Activated CD4-positive, alpha-beta T cell treated with anti-CD3 and anti-CD28 coated beads for 36 hours (primary cell): ENCODE measurements around the gene DPPA4. TPM values are rescaled to one million over a fixed set of nuclear protein-coding genes. Genes with fewer than 3 reads are reported as not detected.
"Not testable (repeated sequence)": the region's sequence is repeated elsewhere in the genome, so short reads cannot be mapped to it uniquely, and the experiment has no call there.

Experiments
- ATAC-seq: fragments of 200-7000 bp; cut with Tn5 transposase; one replicate; pipeline ENCODE4 v1.10.0; 2021; ENCODE audit warnings: mild to moderate bottlenecking, moderate library complexity
- CTCF ChIA-PET: fragments of 350-600 bp; sonication (Branson Sonifier 250); formaldehyde crosslinking; loops from one replicate; lab custom pipeline; 2021; ENCODE audit warnings: antibody characterized with exemption; lab: Charles Lee
- POLR2A ChIA-PET: fragments of 350-600 bp; sonication (Branson Sonifier 250); formaldehyde crosslinking; loops from one replicate; lab custom pipeline; 2021; ENCODE audit warnings: antibody characterized with exemption, inconsistent platforms; lab: Charles Lee
- DNase-seq: peaks from one replicate; pipeline ENCODE4 v3.0.0-alpha.2; 2020
- H3K27ac Mint-ChIP-seq: one replicate; pipeline ENCODE4 v1.8.0; 2021; ENCODE audit warnings: mixed read lengths
- H3K27me3 Mint-ChIP-seq: one replicate; pipeline ENCODE4 v1.8.0; 2021; ENCODE audit warnings: mixed read lengths
- H3K36me3 Mint-ChIP-seq: one replicate; pipeline ENCODE4 v1.8.0; 2021; ENCODE audit warnings: low read depth, mixed read lengths
- H3K4me1 Mint-ChIP-seq: one replicate; pipeline ENCODE4 v1.8.0; 2021; ENCODE audit warnings: mixed read lengths
- H3K4me3 Mint-ChIP-seq: one replicate; pipeline ENCODE4 v1.8.0; 2021; ENCODE audit warnings: mild to moderate bottlenecking, moderate library complexity, mixed read lengths
- H3K9me3 Mint-ChIP-seq: one replicate; pipeline ENCODE4 v1.8.0; 2021; ENCODE audit warnings: low read depth, mixed read lengths
- intact Hi-C, 2 experiments: fragments of 100-400 bp; cut with DNase I in 1 of 2; cut with micrococcal nuclease in 1 of 2; formaldehyde crosslinking; loops; one replicate each; pipeline versions ENCODE4 v1.14.2 to v1.15.1; 2022 to 2024; cut with DNase I, micrococcal nuclease
- total RNA-seq, 2 experiments: library from RNA; stranded (reverse); gene quantifications; one replicate each; pipeline ENCODE4 v1.2.3, GENCODE V29; 2021

Gene DPPA4
- total RNA-seq, 2 experiments from 2014 or later, result 1.5 TPM

GRCh38 chr3:109358809-109359208, 21.5 kb upstream of the DPPA4 start:
- POLR2A ChIA-PET, result interaction anchor here (0.6 kb wide), 1 partner anchor 71 kb away, joined by 3 read pairs; no protein-coding TSS in a partner anchor
- intact Hi-C loops, H3K27me3 Mint-ChIP-seq, ATAC-seq, H3K4me3 Mint-ChIP-seq, H3K4me1 Mint-ChIP-seq, CTCF ChIA-PET, H3K9me3 Mint-ChIP-seq, DNase-seq, H3K36me3 Mint-ChIP-seq, H3K27ac Mint-ChIP-seq: not testable (repeated sequence)

- POLR2A ChIA-PET, result no interaction called here
- Mint-ChIP-seq H3K27ac (no peak overlapping the region), H3K4me1 (no peaks in the 10 kb centered on the region), H3K27me3 (peaks cover 3% of the 10 kb centered on the region), H3K9me3 (no peaks in the 10 kb centered on the region), H3K36me3 (no peaks in the 10 kb centered on the region), H3K4me3 (no peak overlapping the region)
- intact Hi-C loops, result no loop called here
- CTCF ChIA-PET, result interaction anchor here (0.7 kb wide), 1 partner anchor 10 kb away, joined by 3 read pairs; no protein-coding TSS in a partner anchor
- no peak for DNase-seq
- ATAC-seq, result no peak
These were observed 19.3 kb upstream of the DPPA4 start for GRCh38 chr3:109356442-109357155.

GRCh38 chr3:109355625-109356441, 18.5 kb upstream of the DPPA4 start:
- no peak for ATAC-seq
- CTCF ChIA-PET, result no interaction called here
- peaks cover 3% of the 10 kb centered on the region for H3K27me3 Mint-ChIP-seq
- DNase-seq, result no peak
- no peak overlapping the region for H3K4me3 Mint-ChIP-seq
- no peaks in the 10 kb centered on the region for H3K4me1 Mint-ChIP-seq
- intact Hi-C loops, result no loop called here
- H3K36me3 Mint-ChIP-seq, result no peaks in the 10 kb centered on the region
- POLR2A ChIA-PET, result no interaction called here
- H3K27ac Mint-ChIP-seq, result no peak overlapping the region
- H3K9me3 Mint-ChIP-seq, result no peaks in the 10 kb centered on the region

DNA sequence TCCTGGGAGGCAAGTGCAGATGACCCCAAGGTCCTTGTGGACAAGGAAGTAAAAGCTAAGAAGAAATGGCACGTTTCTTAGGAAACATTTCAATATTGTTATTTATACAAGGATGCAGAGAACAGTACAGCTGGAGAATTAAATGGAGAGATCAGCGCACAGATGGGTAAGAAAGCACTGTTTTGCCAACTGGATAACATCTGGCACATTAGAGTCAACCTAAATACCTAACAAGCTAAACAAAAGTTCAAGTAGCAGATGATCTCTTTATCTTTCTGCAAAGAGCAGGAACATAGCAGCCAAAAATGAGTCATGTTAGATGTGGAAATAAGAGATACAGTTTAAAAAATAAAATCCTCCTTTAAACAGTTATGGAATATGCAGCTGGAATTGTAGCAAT, 15.7 kb upstream of the DPPA4 start:
- Mint-ChIP-seq H3K27me3 (peaks cover 3% of the 10 kb centered on the region), H3K27ac (no peak overlapping the region)
- CTCF ChIA-PET, result no interaction called here

DNA sequence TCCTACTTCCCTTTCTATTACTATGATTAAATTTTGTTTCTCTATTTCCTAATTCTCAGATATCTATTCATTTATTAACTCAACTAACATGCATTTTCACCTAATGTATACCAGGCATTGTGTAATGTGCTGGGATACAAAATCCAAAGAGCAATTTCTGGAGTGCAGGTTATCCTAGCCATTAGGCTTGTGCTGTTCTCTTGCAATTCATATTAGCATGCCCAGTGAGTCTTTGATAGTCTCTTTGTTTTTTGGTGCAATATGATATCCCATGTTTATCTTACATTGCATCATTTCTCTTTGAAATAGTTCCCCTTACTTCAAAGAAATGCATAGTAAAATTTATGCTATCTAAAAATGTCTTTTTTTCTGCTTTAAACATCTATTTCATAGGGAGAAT, 13.9 kb upstream of the DPPA4 start:
- DNase-seq (no peak), ATAC-seq (no peak)
- intact Hi-C loops, result no loop called here
- H3K27me3 Mint-ChIP-seq, result peaks cover 3% of the 10 kb centered on the region
- H3K27ac Mint-ChIP-seq, result no peak overlapping the region
- ChIA-PET POLR2A (no interaction called here), CTCF (no interaction called here)
- H3K4me3 Mint-ChIP-seq, result no peak overlapping the region
- H3K9me3 Mint-ChIP-seq, result no peaks in the 10 kb centered on the region
- H3K4me1 Mint-ChIP-seq, result no peaks in the 10 kb centered on the region
- no peaks in the 10 kb centered on the region for H3K36me3 Mint-ChIP-seq

More for the DNA sequence above, 15.7 kb upstream of the DPPA4 start:
- DNase-seq, result no peak
- Mint-ChIP-seq H3K36me3 (no peaks in the 10 kb centered on the region), H3K9me3 (no peaks in the 10 kb centered on the region), H3K4me1 (no peaks in the 10 kb centered on the region), H3K4me3 (no peak overlapping the region)
- intact Hi-C loops, result no loop called here
- ATAC-seq, result no peak
- POLR2A ChIA-PET, result no interaction called here

- ChIA-PET POLR2A (no interaction called here), CTCF (interaction anchor here (0.7 kb wide), 1 partner anchor 108 kb away, joined by 3 read pairs; no protein-coding TSS in a partner anchor)
- H3K4me3 Mint-ChIP-seq, result no peak overlapping the region
- H3K9me3 Mint-ChIP-seq, result no peaks in the 10 kb centered on the region
- H3K27ac Mint-ChIP-seq, result no peak overlapping the region
- DNase-seq (no peak), ATAC-seq (no peak)
- no peaks in the 10 kb centered on the region for H3K27me3 Mint-ChIP-seq
- intact Hi-C loops, result no loop called here
- no peaks in the 10 kb centered on the region for H3K36me3 Mint-ChIP-seq
- H3K4me1 Mint-ChIP-seq, result no peaks in the 10 kb centered on the region
These were observed 9.5 kb upstream of the DPPA4 start for GRCh38 chr3:109346770-109347295.

GRCh38 chr3:109346099-109346498, 8.8 kb upstream of the DPPA4 start:
- no peaks in the 10 kb centered on the region for H3K36me3 Mint-ChIP-seq

DNA sequence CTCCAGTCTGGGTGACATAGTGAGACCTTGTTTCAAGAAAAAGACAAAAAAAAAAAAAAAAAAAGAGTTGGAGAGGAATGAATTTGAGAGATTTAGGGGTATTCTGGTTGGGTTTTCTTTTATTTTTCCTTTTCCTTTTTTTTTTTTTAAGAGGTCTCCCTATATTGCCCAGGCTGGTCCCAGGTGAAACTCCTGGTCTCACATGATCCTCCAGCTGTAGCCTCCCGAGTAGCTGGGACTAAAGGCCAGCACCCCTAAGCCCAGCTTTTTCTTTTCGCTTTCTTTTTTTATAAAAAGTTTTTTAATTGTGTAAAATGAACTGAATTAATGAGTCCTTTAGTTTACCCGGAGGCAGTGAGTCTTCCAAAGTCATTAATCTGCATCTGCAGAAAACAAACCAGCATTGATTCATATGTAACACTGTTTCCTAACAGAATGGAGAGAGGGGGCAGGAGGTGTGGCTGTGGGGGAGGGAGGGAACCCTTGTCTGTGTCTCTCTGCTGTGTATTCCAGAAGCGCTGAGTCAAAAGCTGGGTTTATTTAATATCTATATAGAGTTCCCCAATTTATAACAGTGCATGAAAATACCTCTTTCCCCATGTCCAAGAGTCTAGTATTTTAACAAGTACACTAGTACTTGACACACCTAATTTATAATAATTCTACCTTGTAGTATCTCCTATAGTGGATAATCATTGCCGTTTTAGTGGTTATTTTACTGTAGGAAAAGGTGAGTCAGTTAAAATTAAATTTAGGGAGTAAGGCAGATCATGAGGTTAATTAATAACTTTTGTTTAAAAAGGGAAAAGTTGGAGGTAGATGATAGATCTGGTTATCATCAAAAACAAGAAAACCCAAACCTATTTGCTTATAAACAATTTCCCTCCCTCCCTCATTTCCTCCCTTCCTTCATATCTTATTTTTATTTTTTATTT, 2.6 kb upstream of the DPPA4 start:
- Mint-ChIP-seq H3K4me1 (peaks cover 13% of the 10 kb centered on the region), H3K4me3 (no peak overlapping the region), H3K36me3 (peaks cover 2% of the 10 kb centered on the region), H3K9me3 (peaks cover 6% of the 10 kb centered on the region), H3K27ac (no peak overlapping the region), H3K27me3 (peaks cover 21% of the 10 kb centered on the region)
- ChIA-PET POLR2A (no interaction called here), CTCF (no interaction called here)
- ATAC-seq (no peak), DNase-seq (no peak)
- intact Hi-C loops, result no loop called here

More at GRCh38 chr3:109346099-109346498, 8.8 kb upstream of the DPPA4 start:
- ATAC-seq (no peak), DNase-seq (no peak)
- ChIA-PET POLR2A (interaction anchor here (0.6 kb wide), 1 partner anchor 1352 kb away, joined by 5 read pairs; no protein-coding TSS in a partner anchor), CTCF (interaction anchor here (0.7 kb wide), 1 partner anchor 108 kb away, joined by 3 read pairs; no protein-coding TSS in a partner anchor)
- Mint-ChIP-seq H3K4me1 (no peaks in the 10 kb centered on the region), H3K9me3 (no peaks in the 10 kb centered on the region), H3K4me3 (no peak overlapping the region), H3K27me3 (no peaks in the 10 kb centered on the region), H3K27ac (no peak overlapping the region)
- intact Hi-C loops, result no loop called here

DNA sequence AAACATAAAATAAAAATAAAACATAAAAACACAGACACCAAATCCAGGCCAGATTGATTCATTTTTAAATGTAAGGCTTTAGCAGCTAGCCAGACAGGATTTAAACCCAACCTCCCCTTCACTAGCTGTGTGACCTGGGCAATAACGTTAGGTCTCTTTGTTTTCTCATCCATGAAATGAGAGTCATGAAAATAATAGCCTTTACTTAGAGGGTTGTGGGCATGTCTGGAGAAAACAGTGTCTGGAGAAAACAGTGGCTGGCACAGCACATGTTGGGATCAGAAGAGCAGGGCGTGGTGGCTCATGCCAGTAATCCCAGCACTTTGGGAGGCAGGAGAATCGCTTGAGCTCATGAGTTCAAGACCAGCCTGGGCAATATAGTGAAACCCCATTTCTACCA, 1.9 kb upstream of the DPPA4 start:
- Mint-ChIP-seq H3K27me3 (peaks cover 26% of the 10 kb centered on the region), H3K36me3 (peaks cover 2% of the 10 kb centered on the region), H3K9me3 (peaks cover 6% of the 10 kb centered on the region), H3K27ac (no peak overlapping the region), H3K4me1 (peaks cover 13% of the 10 kb centered on the region), H3K4me3 (no peak overlapping the region)
- CTCF ChIA-PET, result no interaction called here
- DNase-seq, result no peak
- no peak for ATAC-seq
- intact Hi-C loops, result no loop called here
- POLR2A ChIA-PET, result no interaction called here

DNA sequence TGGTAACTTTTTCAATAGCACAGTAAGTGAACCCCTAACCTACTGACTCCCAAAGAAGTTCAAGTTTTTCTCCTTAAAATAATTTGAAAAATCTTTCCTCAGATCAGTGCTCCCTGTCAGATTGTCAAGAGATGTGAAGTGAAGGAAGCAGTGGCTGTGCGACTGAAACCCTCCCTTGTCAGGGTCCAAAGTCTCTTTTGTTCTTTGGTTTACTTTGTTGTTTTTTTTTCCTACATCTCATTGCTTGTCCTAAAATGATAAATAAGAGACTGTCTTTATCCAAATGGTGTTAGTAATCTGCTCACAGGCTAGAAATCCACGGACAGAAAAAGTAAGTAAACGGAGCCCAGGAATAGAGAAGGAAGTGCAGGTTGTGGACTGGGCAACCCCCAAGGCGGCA, 976 bp upstream of the DPPA4 start:
- Mint-ChIP-seq H3K36me3 (peaks cover 2% of the 10 kb centered on the region), H3K9me3 (peaks cover 6% of the 10 kb centered on the region), H3K4me1 (peaks cover 13% of the 10 kb centered on the region), H3K27me3 (peaks cover 26% of the 10 kb centered on the region), H3K4me3 (no peak overlapping the region), H3K27ac (no peak overlapping the region)
- intact Hi-C loops, result no loop called here
- ChIA-PET CTCF (no interaction called here), POLR2A (no interaction called here)
- DNase-seq, result no peak
- ATAC-seq, result no peak
